ENCODE measurements around the gene HOXA2.

The HOXA2 gene

DNA sequence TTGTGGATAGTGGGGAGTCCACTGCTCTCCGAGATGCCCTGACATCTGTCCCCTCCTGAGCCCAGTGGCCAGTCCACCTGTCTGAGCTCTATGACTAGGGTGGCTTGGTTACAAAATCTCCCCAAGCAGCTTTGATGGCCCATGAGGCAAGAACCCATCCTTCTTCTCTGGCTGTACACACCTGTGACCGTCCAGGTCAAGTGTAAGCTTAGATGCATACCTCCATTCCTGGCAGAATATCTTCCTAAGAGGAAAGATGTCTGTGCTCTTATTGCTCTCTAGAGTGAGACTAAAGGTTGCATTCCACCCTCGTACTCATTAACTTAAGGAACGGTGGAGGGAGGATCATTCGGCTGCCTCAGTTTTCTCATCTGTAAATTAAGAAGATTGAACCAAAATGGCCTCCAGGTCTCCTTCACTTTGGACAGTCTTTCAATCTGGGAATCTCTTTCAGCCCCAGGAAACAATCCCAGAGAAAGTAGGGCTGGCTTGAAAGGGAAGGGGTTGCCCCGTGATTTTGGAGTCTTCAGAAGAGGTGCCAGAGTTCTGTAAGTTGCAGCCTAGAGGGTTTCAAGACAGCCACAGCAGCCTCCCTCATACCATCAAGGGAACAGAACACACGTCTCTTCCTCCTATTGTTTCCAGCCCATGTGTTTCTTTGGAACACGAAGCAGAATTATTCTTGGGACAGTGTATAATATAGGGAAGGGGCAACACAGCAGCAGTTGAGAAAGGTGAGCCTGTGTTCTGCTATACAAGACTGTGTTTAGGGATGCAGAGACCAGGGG is 22.6 kb upstream of the HOXA2 start:
- DNase-seq (ENCODE audit: low spot score), result no peak

- no peak for DNase-seq (ENCODE audit: low spot score)
These were observed 21.8 kb upstream of the HOXA2 start for GRCh38 chr7:27124096-27124901.

DNA sequence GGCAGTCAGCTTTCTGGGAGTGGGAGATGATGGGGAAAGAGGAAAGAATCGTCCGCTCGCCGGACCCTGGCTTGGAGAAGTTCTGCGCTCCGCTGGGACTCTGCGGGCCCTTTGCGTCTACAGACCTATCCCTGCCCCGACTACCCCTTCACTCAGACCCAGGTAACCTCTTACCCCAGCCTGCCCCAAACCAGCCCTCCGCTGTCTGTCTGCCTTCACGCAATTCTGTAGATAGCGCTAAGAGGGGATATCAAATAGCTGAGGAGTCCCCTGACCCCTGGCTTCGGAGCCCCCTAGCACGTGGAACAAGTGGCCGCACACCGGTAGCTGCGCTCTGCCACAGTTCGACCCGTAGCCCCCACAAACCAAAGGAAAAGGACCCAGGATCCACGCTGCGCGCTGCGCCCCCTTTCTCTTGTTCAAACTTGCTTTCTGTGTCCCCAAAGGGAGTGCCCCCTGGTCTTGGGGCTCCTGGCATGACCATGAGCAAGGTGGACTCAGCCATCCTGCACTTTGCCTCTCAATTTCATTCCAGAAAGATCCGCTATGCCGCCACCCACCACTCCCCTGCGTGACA is 21.1 kb upstream of the HOXA2 start:
- no peak for DNase-seq (ENCODE audit: low spot score)

DNA sequence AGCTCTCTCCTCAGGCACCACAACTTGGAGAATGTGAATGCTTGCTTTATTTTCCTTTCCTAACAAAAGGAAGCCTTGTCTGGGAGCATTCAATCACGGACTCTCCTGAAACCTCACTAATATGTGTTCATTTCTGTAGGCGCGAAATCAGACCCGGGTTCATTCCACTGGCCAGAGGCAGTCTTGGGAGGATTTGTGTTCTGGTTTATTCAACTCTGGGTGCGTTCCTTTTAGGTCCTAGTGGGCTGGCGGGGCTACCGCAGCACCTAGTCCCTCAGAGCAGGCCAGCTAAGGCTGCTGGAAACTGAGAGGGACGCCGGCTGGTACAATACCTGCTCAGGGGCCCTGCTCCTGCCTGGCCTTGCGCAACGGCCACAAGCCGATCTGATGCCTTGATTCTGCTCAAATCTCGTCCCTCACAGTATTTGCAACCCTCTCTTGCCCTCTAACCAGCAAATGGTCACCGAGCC is 20.6 kb upstream of the HOXA2 start:
- DNase-seq (ENCODE audit: low spot score), result no peak

GRCh38 chr7:27122077-27122910 is 19.8 kb upstream of the HOXA2 start:
- DNase-seq (ENCODE audit: low spot score), result no peak

DNA sequence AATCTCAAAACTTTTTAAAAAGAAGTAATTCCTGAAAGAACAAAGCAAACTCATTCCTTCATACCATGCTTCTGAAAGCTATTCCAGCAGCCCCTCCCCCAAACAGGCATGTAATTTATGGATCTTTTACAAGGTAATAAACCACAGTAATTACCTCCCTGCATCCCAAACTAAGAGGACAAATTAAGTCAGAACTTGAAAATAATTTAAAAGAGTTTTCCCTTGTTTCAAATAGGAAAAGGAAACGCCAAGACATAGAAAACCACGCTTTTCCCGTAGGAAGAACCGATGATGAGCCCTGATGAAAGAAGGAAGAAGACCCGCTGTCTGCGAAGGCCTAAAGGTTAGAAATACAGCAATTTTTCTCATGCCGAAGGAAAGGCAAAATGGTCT is 19.2 kb upstream of the HOXA2 start:
- DNase-seq (ENCODE audit: low spot score), result no peak

DNA sequence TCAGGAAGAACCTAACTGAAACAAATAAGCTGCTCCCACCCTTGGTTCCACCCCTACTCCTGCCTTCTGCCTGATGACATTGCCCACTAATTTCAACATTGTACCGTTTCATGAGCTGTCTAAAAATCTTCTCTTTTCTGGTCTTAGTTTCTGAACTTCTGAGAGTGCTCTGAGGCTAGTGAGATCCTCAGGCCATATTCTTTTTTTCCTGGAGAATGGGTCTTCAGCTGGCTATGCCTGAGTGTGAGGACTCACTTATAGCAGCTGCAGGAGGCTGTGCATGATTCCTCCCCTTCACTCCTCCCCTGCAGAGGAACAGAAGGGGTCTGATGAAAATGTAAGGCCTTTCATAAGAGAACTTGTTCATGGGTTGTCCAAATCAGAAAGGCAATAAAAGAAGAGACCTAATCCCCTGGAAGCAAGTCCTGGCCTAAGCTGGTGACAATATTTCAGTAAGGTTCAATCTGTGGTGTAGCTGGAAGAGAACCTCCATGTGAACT is 17.0 kb upstream of the HOXA2 start:
- DNase-seq (ENCODE audit: low spot score), result no peak

DNA sequence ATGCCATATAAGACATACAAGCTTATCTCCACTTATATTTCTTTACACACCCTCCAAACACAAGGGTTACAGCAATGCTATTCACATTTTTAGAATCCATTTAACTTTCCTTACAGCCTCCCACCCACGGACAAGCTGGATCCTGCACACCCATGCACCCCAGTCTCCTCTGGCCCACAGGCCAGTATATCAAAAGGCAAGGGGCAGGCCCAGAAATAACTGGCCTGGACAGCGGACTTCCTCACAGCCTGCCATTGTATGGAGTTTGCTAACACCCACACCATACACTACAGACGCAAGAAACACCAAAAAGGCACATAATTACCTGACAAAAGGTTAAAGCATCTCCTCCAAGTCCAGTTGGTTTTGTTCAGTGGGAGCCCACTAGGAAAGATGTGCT is 16.1 kb upstream of the HOXA2 start:
- no peak for DNase-seq (ENCODE audit: low spot score)

- no peak for DNase-seq (ENCODE audit: low spot score)
These were observed 15.5 kb upstream of the HOXA2 start for GRCh38 chr7:27117887-27118491.

GRCh38 chr7:27116962-27117886 is 14.7 kb upstream of the HOXA2 start:
- no peak for DNase-seq (ENCODE audit: low spot score)

DNA sequence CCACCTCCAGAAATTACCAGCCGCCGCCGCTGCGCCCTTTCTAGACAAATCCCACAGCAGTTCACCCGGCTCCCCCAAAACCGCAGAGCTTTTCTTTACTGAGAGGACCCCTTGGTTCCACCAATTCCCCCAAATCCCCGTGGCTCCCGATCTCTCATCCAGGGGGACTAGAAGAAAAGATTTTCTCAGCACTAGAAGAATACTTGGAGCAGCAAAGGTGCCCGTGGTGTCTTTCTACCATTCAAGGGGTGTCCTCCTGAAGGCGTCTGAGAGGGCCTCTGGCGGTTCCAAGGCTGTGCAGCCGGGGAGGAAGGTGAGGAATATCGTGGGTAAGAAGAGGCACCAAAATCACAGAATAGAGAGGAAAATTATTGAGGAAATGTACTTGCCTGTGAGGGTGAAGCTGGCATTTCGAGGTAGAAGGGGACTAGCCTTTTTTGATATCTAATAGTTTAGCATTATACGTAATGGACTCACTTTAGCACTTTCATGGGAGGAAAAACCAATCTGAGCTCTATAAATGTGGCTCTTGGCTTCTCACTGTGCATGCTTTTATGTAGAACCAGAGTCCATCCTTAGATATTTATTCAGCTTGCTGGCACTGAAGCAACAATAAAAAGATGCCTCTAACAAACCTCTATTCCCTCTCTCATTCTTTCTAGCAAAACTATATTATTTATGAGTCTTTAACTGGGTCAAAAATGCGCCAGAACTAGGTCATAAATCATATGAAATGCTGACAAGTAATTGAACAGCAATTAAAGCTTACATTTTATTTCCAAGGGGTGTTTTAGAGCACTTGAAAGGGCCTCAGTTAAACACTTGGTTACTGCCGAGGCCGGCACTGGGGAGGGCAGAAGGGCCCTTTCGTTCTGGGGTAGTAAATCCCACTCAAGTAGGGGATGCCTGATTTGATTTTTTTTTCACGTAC is 13.8 kb upstream of the HOXA2 start:
- no peak for DNase-seq (ENCODE audit: low spot score)

DNA sequence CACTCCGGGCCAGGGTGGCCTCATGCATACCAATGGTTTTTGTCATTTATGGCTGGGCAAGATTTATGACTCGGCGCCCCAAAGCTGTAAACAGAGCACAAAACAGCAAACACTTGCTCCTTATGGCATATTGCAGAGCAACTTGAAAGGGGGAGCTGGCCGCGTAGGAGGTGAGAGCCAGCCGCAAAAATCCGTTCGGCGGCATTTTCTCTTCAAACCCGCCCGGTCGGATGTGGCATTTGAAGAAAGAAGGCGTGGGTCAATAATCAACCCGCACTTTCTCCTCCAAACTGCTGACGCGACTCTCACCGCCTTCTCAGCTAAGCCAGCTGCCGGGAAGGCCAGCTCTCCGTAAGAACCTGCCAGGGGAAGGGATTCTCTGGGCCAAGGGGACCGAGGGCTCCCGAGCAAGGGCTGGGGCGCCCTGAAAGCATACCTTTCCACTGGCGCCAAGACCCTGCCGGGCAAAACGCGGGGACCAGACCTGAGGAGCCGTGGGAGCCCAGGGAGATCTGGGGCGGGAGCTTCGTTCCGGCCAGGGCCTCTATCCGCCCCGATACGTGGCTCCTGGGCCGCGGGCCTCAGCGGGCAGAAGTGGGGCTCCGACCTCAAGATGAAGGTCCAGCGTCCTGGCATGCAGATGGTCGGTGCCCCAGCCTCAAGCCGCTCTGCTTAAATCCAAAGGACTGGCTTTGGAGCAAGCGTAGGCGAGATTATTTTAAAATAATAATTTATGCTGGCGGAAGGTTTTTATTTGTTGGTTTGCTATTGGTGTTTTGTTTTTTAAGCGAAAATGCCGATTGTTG is 12.9 kb upstream of the HOXA2 start:
- DNase-seq (ENCODE audit: low spot score), result no peak

DNA sequence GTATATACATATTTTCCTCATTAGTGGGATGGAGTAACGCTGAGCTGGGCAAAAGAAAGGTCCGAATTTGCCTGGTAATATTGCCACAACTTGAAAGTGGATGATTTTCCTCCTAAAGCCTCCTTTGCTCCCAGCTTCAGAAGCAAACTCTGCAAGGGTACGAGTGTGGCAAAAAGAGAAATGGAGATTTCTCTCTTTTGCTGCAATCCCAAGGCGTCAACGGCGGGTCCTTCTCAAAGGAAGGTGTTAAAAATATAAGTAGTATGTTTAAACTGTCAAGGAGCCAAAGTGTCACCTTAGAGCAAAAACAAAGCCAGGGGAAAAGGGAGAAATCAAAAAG is 12.4 kb upstream of the HOXA2 start:
- DNase-seq (ENCODE audit: low spot score), result no peak

- no peak for DNase-seq (ENCODE audit: low spot score)
These were observed 11.7 kb upstream of the HOXA2 start for GRCh38 chr7:27113991-27114769.

GRCh38 chr7:27112955-27113949 is 10.8 kb upstream of the HOXA2 start:
- no peak for DNase-seq (ENCODE audit: low spot score)

DNA sequence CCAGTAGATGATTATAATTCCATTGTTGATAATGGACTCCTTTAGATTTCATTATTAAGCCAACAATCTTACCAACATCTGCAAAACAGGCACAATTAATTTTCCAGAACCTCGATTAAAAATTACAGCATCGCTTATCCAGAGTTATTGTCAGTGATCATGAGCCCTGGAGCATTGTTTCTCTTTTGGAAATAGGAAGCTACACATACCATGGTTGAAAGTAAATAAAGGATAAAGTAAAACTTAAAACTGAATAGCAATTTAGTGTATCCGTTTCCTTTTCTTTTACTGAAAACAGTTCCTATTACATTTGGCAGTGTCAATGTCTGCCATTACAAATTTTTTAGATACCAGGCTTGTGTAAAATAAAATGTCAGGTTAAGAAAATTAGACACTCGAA is 9.9 kb upstream of the HOXA2 start:
- DNase-seq (ENCODE audit: low spot score), result no peak

Measured in hematopoietic multipotent progenitor cell treated with erythropoietin and hydrocortisone succinate and interleukin-3 and kit ligand, for 15 days (in vitro differentiated cells).